HepG2 (cell line): ENCODE measurements around the gene ANKS1B. TPM values are rescaled to one million over a fixed set of nuclear protein-coding genes. Genes with fewer than 3 reads are reported as not detected.

Source experiments
- ATAC-seq: fragments of 200-7000 bp; cut with Tn5 transposase; 3 replicates; pipeline ENCODE4 v1.9.1; 2020; ENCODE audit warnings: mild to moderate bottlenecking, moderate library complexity
- BruUV-seq: library from RNA; stranded (reverse); fragments of 400-500 nt; replicated peaks from 2 replicates; lab custom pipeline; 2021; lab: Mats Ljungman, UMichigan
- CTCF ChIA-PET: fragments of 300-600 bp; formaldehyde crosslinking; extraction: SDS; loops from one replicate; lab custom pipeline; 2021; ENCODE audit warnings: low total read pairs, inconsistent platforms, low intra/inter-chr PET ratio; lab: Yijun Ruan, JAX
- POLR2A ChIA-PET: fragments of 350-600 bp; sonication (Branson Sonifier 250); formaldehyde crosslinking; loops from one replicate; lab custom pipeline; 2020; ENCODE audit warnings: antibody characterized with exemption, inconsistent platforms; lab: Yijun Ruan, JAX
- DNase-seq: peaks from one replicate; pipeline ENCODE4 v3.0.0-alpha.2; 2015; ENCODE audit warnings: low spot score
- FAIRE-seq: peaks from 3 replicates; lab custom pipeline; 2011; peaks lifted over from hg19 to GRCh38; lab: Jason Lieb, UNC
- H2AFZ ChIP-seq: one replicate; pipeline ENCODE4 v1.6.1; 2011; ENCODE audit warnings: low read length, inconsistent platforms
- H3K27ac ChIP-seq: fragments of 300-600 bp; 3 replicates; pipeline ENCODE4 v1.8.0; 2011; ENCODE audit warnings: mixed run types, mild to moderate bottlenecking, mixed read lengths, low read length, inconsistent platforms; ENCODE audit not compliant: insufficient read depth; ENCODE audit errors: extremely low read length
- H3K27me3 ChIP-seq, 2 experiments: fragments of 200-600 bp in 1 of 2; 2 replicates in 1 of 2; 3 replicates in 1 of 2; pipeline versions ENCODE4 v1.6.0 to v1.8.0; 2011; ENCODE audit warnings: low read length in 2 of 2, mild to moderate bottlenecking in 2 of 2, moderate library complexity in 2 of 2, inconsistent platforms in 1 of 2; ENCODE audit not compliant: insufficient read depth in 2 of 2, control insufficient read depth in 1 of 2
- H3K36me3 ChIP-seq, 2 experiments: fragments of 200-600 bp in 1 of 2; replicated peaks in 1 of 2; 2 replicates in 1 of 2; 3 replicates in 1 of 2; pipeline versions ENCODE4 v1.5.1 to v1.8.0; 2011; ENCODE audit warnings: low read length in 2 of 2, inconsistent platforms in 1 of 2; ENCODE audit not compliant: insufficient read depth in 2 of 2, control insufficient read depth in 1 of 2
- H3K4me1 ChIP-seq: 2 replicates; pipeline ENCODE4 v1.5.1; 2012; ENCODE audit warnings: low read length, inconsistent platforms; ENCODE audit not compliant: insufficient read depth
- H3K4me2 ChIP-seq: 2 replicates; pipeline ENCODE4 v1.6.0; 2011; ENCODE audit warnings: low read depth, low read length, inconsistent platforms
- H3K4me3 ChIP-seq, 3 experiments: fragments of 200-600 bp in 1 of 3; sonication (generic), shearing (Covaris generic) in 1 of 3; replicated peaks in 1 of 3; 2 replicates each; pipeline ENCODE4 v1.5.1; 2011 to 2016; ENCODE audit warnings: low read length in 3 of 3, inconsistent platforms in 2 of 3, low read depth in 2 of 3, mild to moderate bottlenecking in 2 of 3, control low read depth in 1 of 3, mixed read lengths in 1 of 3; ENCODE audit not compliant: insufficient read depth in 1 of 3
- H3K79me2 ChIP-seq: one replicate; pipeline ENCODE4 v1.6.1; 2011; ENCODE audit warnings: low read length, inconsistent platforms; ENCODE audit not compliant: insufficient read depth
- H3K9ac ChIP-seq: 2 replicates; pipeline ENCODE4 v1.6.0; 2011; ENCODE audit warnings: mild to moderate bottlenecking, low read depth, low read length, inconsistent platforms; ENCODE audit not compliant: insufficient read depth
- H3K9me3 ChIP-seq: 2 replicates; pipeline ENCODE4 v1.5.1; 2012; ENCODE audit warnings: mild to moderate bottlenecking, low read length
- H4K20me1 ChIP-seq: 2 replicates; pipeline ENCODE4 v1.6.0; 2011; ENCODE audit warnings: inconsistent platforms, mild to moderate bottlenecking, low read length, moderate library complexity; ENCODE audit not compliant: insufficient read depth
- CEBPB ChIP-seq: IDR thresholded peaks from 2 replicates; pipeline ENCODE4 v1.6.1; 2011; ENCODE audit warnings: low read depth, low read length, improper control_type of control experiment, borderline replicate concordance
- CSRNP2 ChIP-seq: sonication (generic); formaldehyde crosslinking; conservative IDR thresholded peaks from 2 replicates; pipeline ENCODE4 v1.8.0; 2022; ENCODE audit warnings: low read depth, missing genetic modification reagents
- DBP ChIP-seq: sonication (generic); formaldehyde crosslinking; IDR thresholded peaks from 2 replicates; pipeline ENCODE4 v1.4.0; 2020; ENCODE audit warnings: missing genetic modification reagents; ENCODE audit errors: not compliant biosample characterization
- DPF2 ChIP-seq: sonication (generic); formaldehyde crosslinking; IDR thresholded peaks from 2 replicates; pipeline ENCODE4 v1.4.0; 2020; ENCODE audit warnings: mild to moderate bottlenecking, low read depth, missing genetic modification reagents, borderline replicate concordance
- KAT7 ChIP-seq: IDR thresholded peaks from 2 replicates; pipeline ENCODE4 v1.6.1; 2018; ENCODE audit warnings: borderline replicate concordance, missing compliant biosample characterization
- KDM1A ChIP-seq: IDR thresholded peaks from 2 replicates; pipeline ENCODE4 v1.6.1; 2016; ENCODE audit warnings: missing compliant biosample characterization
- MATR3 ChIP-seq: sonication (generic); formaldehyde crosslinking; IDR thresholded peaks from 2 replicates; pipeline ENCODE4 v1.4.0; 2020; ENCODE audit warnings: missing genetic modification reagents
- SMAD1 ChIP-seq: sonication (generic); formaldehyde crosslinking; IDR thresholded peaks from 2 replicates; pipeline ENCODE4 v1.4.0; 2020; ENCODE audit warnings: missing genetic modification reagents, low read depth, mild to moderate bottlenecking, borderline replicate concordance
- ZBTB42 ChIP-seq: sonication (generic); formaldehyde crosslinking; IDR thresholded peaks from 2 replicates; pipeline ENCODE4 v1.5.0; 2020; ENCODE audit warnings: mild to moderate bottlenecking, missing genetic modification reagents
- ZFP62 ChIP-seq: sonication (generic); formaldehyde crosslinking; IDR thresholded peaks from 2 replicates; pipeline ENCODE4 v1.4.0; 2020; ENCODE audit warnings: missing genetic modification reagents
- ZNF335 ChIP-seq: sonication (generic); formaldehyde crosslinking; IDR thresholded peaks from 2 replicates; pipeline ENCODE4 v1.4.0; 2020; ENCODE audit warnings: missing genetic modification reagents
- ZNF720 ChIP-seq: sonication (generic); formaldehyde crosslinking; IDR thresholded peaks from 2 replicates; pipeline ENCODE4 v1.4.0; 2020; ENCODE audit warnings: missing genetic modification reagents
- WGBS: methylation state at CpG from one replicate; pipeline ENCODE4 v1.1.6; 2017; ENCODE audit warnings: low lambda C conversion rate; 5-methylcytosine and 5-hydroxymethylcytosine counted together
- in situ Hi-C: cut with HindIII; loops from 2 replicates; pipeline ENCODE4 v1.10.0; 2017; ENCODE audit warnings: low pct_unique_long_range_greater_than_20kb; ENCODE audit not compliant: extremely low pct_ligation_motif_present
- intact Hi-C: fragments of 100-400 bp; cut with micrococcal nuclease; formaldehyde crosslinking; loops from one replicate; pipeline ENCODE4 v1.10.0; 2022; ENCODE audit not compliant: unreplicated experiment
- polyA plus RNA-seq, 8 experiments: library from polyadenylated mRNA; depleted of rRNA in 3 of 8; stranded (reverse) in 7 of 8; unstranded in 1 of 8; fragments of >200 nt; fragmentation: Illumina TruSeq in 4 of 8; extraction: Trizol in 4 of 8; gene quantifications; 2 replicates each; pipeline versions ENCODE4 v1.2.1 to v1.2.3, GENCODE V29; 2011 to 2016; ENCODE audit warnings: low read depth in 4 of 8, missing spikeins in 1 of 8, mixed read lengths in 1 of 8; ENCODE audit not compliant: insufficient read depth in 1 of 8
- total RNA-seq, 5 experiments: library from RNA; depleted of rRNA; stranded (reverse); fragments of >200 nt; fragmentation: Illumina TruSeq; extraction: Trizol; gene quantifications; 2 replicates each; pipeline ENCODE4 v1.2.3, GENCODE V29; 2016; ENCODE audit warnings: low read depth in 1 of 5
- TF ChIP-seq, protein P1 (sequence below): sonication (generic); formaldehyde crosslinking; IDR thresholded peaks from 2 replicates; pipeline ENCODE4 v1.4.0; 2020; ENCODE audit warnings: missing genetic modification reagents

Gene ANKS1B
- total and polyA plus RNA-seq, 2 of the 13 experiments (the other 11 are each of a cell fraction or from before 2014, with no cell fraction given) = 0.15 TPM; not detected in 1

- ChIA-PET CTCF (no interaction called here), POLR2A (no interaction called here)
- Histone ChIP-seq H3K4me2 (no peak overlapping the region), H2AFZ (no peak overlapping the region), H3K79me2 (no peaks in the 10 kb centered on the region), H3K9ac (no peak overlapping the region), H4K20me1 (no peaks in the 10 kb centered on the region), H3K27me3 (no peaks in the 10 kb centered on the region), H3K36me3 (no peaks in the 10 kb centered on the region), H3K4me3 (no peak overlapping the region), H3K27ac (no peak overlapping the region), H3K9me3 (no peaks in the 10 kb centered on the region), H3K4me1 (no peaks in the 10 kb centered on the region)
- WGBS = 3% methylated on average over 1 of the region's 1 CpG
- in situ Hi-C loops (no loop called here), intact Hi-C loops (no loop called here)
- TF ChIP-seq CEBPB = peak; percentile 54; the same call in 1 of the 2 replicates
- TF ChIP-seq CSRNP2 (CRISPR knock-in tag) = no peak
- FAIRE-seq (no peak), DNase-seq (no peak), ATAC-seq (no peak)
- no TSS peak for BruUV-seq
These were observed 432.7 kb downstream of the ANKS1B start for GRCh38 chr12:99552022-99552421.

- H3K36me3 ChIP-seq = no peaks in the 10 kb centered on the region
- in situ Hi-C loops (no loop called here), intact Hi-C loops (no loop called here)
- DNase-seq (no peak), FAIRE-seq (no peak), ATAC-seq (no peak)
- no peak overlapping the region for H3K4me2 ChIP-seq
- H3K4me1 ChIP-seq = no peaks in the 10 kb centered on the region
- BruUV-seq = no TSS peak
- H3K79me2 ChIP-seq = no peaks in the 10 kb centered on the region
- H3K27me3 ChIP-seq = no peaks in the 10 kb centered on the region
- no peak overlapping the region for H3K27ac ChIP-seq
- H3K9me3 ChIP-seq = no peaks in the 10 kb centered on the region
- 0% methylated on average over 5 of the region's 5 CpGs for WGBS
- ChIA-PET CTCF (no interaction called here), POLR2A (no interaction called here)
- H4K20me1 ChIP-seq = no peaks in the 10 kb centered on the region
- no peak overlapping the region for H3K9ac ChIP-seq
- H2AFZ ChIP-seq = peak overlapping the region; percentile 23
- H3K4me3 ChIP-seq = no peak overlapping the region
- TF ChIP-seq SMAD1 (CRISPR knock-in tag) = no peak
- no peak for TF ChIP-seq DBP (CRISPR knock-in tag)
- no peak for TF ChIP-seq DPF2 (CRISPR knock-in tag)
- no peak for TF ChIP-seq KDM1A (CRISPR knock-in tag)
- no peak for TF ChIP-seq ZBTB42 (CRISPR knock-in tag)
- no peak for TF ChIP-seq ZFP62 (CRISPR knock-in tag)
- TF ChIP-seq, protein P1, sequence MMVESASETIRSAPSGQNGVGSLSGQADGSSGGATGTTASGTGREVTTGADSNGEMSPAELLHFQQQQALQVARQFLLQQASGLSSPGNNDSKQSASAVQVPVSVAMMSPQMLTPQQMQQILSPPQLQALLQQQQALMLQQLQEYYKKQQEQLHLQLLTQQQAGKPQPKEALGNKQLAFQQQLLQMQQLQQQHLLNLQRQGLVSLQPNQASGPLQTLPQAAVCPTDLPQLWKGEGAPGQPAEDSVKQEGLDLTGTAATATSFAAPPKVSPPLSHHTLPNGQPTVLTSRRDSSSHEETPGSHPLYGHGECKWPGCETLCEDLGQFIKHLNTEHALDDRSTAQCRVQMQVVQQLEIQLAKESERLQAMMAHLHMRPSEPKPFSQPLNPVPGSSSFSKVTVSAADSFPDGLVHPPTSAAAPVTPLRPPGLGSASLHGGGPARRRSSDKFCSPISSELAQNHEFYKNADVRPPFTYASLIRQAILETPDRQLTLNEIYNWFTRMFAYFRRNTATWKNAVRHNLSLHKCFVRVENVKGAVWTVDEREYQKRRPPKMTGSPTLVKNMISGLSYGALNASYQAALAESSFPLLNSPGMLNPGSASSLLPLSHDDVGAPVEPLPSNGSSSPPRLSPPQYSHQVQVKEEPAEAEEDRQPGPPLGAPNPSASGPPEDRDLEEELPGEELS (CRISPR knock-in tag) = no peak
- TF ChIP-seq KAT7 (CRISPR knock-in tag) = no peak
- TF ChIP-seq ZNF720 = no peak
- no peak for TF ChIP-seq MATR3 (CRISPR knock-in tag)
- TF ChIP-seq ZNF335 (CRISPR knock-in tag) = no peak
- no peak for TF ChIP-seq CSRNP2 (CRISPR knock-in tag)
These were observed 435.1 kb downstream of the ANKS1B start for GRCh38 chr12:99549651-99550050.
